LHCN-M2 (cell line): Measurements from ENCODE around the gene IL17C. TPM values are rescaled to one million over a fixed set of nuclear protein-coding genes. Genes with fewer than 3 reads are reported as not detected.
A peak's percentile ranks its signal among the peaks of the same experiment; 100 is the strongest.
"Not testable (repeated sequence)": the region's sequence is repeated elsewhere in the genome, so short reads cannot be mapped to it uniquely, and the experiment has no call there.

Source experiments
- DNase-seq: peaks from one replicate; pipeline ENCODE4 v3.0.0-alpha.2; 2012; ENCODE audit warnings: low read depth
- total RNA-seq: library from RNA; depleted of rRNA; stranded (reverse); fragments of >200 nt; gene quantifications from 2 replicates; pipeline ENCODE4 v1.2.3, GENCODE V29; 2014

The IL17C gene
- total RNA-seq, 1 experiment from 2014 or later, result not detected

DNA sequence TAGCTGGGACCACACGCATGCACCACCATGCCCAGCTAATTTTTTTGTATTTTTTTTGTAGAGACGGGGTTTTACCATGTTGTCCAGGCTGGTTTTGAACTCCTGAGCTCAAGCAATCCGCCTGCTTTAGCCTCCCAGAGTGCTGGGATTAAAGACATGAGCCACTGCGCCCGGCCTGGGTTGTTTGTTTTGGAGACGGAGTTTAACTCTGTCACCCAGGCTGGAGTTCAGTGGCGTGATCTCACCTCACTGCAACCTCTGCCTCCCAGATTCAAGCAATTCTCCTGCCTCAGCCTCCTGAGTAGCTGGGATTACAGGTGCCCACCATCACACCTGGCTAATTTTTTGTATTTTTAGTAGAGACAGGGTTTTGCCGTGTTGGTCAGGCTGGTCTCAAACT lies 28.9 kb upstream of the IL17C start:
- not testable (repeated sequence) for DNase-seq

DNA sequence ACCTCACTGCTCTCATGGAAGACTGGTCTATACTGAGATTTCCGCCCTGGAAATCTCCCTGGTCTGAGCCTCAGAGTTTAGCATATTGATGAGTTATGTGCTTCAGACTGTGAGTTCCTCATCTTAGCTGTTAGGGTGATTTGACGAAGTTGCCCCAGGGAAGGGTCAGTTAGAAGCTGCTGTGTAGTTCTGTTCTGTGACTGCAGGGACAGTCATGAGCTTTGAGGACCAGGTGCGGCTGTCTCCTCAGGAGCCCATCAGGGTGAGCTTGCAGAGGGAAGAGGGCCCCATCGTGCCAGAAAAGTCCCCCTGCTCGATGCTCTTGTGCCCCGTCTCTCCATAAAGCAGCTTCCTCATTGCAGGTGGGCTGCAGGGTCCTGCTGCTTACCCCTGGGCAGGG lies 28.3 kb upstream of the IL17C start:
- no peak for DNase-seq

- DNase-seq, result no peak
Observed at GRCh38 chr16:88610909-88611812, 27.2 kb upstream of the IL17C start.

- no peak for DNase-seq
Observed at GRCh38 chr16:88613293-88613692, 25.1 kb upstream of the IL17C start.

- no peak for DNase-seq
Observed at GRCh38 chr16:88613911-88614817, 24.2 kb upstream of the IL17C start.

DNA sequence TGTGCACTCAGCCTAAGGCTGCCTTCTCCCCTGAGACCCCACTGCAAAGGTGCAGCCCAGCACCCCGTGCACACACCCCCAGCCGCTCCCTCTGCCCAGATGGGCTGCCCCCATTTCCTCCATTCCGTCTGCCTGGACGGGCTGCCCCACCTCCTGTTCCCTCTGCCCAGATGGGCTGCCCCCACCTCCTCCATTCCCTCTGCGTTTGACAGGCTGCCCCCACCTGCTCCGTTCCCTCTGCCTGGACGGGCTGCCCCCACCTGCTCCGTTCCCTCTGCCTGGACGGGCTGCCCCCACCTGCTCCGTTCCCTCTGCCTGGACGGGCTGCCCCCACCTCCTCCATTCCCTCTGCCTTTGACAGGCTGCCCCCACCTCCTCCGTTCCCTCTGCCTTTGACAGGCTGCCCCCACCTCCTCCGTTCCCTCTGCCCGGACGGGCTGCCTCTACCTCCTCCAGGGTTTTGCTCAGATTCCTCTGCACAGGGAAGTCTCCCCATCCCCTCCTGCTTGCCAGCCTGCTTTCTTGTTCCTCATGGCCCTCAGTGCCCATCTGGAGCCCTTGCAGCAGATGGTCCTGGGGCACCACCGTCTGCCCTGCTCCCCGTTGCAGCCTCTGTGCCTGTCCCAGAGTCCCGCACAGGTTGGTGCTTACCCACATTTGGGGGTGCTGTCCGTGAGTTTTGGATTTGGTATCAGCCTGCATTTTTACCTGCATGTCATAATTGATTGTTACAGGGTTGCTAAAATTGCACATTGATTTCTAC lies 23.4 kb upstream of the IL17C start:
- no peak for DNase-seq

DNA sequence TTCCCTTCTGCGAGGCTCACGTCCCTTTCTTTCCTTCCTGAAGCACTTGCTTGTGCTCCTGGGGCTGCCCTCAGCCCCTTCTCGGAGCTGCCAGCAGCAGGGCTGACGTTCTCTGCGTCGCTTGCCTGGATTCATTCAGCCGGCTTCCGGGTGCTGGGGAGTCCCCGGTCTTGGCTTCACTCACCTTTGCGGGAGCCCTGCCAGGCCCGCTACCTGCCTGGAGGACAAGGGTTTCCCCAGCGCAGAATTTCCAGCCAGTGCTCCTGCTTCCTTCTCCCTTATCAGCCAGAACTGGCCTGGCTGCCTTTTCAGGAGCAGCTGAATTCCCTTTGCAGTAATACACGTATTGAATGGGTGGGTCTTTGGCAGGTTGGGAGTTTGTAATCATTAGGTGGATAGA lies 22.1 kb upstream of the IL17C start:
- DNase-seq, result no peak

DNA sequence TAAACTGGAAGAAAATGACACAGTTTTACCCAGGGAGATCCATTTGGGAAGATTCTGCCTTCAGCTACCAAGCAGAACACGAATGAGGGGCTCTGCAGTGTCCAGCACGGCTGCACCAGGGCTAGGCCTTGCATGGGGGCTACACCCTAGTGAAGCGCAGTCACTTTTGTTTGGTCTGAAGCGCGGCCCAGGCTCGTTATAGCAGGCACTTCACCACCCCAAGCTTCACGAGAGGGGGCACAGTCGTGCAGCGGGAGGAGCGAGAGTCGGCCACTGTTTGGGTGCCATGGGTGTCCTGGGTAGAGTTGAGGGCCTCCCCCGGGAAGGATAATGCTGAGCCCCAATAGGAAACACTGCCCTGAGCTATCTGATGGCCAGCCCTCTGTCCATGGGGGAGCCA lies 21.6 kb upstream of the IL17C start:
- DNase-seq, result no peak

- DNase-seq, result no peak
Observed at GRCh38 chr16:88617268-88618031, 20.9 kb upstream of the IL17C start.

GRCh38 chr16:88618182-88618955 lies 20.0 kb upstream of the IL17C start:
- peak; percentile 42 for DNase-seq

DNA sequence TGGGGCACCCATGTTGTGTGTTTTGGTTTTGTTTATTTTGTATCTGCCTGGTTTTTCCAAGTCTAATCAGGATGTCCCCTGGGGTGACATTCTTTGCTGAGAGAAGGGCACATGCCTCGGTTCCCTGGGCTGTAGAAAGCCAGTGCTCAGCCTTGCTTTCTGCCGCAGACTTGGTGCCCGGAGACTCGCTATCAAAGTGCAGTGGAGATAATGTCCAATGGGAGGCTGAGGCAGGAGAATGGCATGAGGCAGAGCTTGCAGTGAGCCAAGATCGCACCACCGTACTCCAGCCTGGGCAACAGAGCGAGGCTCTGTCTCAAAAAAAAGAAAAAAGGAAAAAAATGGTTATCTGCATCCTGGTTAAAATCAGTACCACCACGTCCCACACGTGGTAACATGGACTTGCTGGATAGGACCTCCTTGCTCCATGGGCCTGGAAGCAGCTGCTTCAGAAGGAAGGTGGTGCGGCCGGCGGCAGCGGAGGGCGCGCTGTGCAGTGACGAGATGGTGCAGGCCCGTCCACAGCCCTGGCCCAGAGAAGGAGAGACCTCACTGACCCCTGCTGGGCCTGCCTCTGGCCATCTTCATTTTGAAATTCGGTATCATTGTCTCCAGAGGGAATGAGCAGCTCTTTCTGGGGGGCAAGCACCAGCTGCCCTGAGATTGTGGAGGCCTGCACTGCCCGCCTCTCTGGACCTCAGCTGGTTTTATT lies 19.3 kb upstream of the IL17C start:
- DNase-seq, result no peak

DNA sequence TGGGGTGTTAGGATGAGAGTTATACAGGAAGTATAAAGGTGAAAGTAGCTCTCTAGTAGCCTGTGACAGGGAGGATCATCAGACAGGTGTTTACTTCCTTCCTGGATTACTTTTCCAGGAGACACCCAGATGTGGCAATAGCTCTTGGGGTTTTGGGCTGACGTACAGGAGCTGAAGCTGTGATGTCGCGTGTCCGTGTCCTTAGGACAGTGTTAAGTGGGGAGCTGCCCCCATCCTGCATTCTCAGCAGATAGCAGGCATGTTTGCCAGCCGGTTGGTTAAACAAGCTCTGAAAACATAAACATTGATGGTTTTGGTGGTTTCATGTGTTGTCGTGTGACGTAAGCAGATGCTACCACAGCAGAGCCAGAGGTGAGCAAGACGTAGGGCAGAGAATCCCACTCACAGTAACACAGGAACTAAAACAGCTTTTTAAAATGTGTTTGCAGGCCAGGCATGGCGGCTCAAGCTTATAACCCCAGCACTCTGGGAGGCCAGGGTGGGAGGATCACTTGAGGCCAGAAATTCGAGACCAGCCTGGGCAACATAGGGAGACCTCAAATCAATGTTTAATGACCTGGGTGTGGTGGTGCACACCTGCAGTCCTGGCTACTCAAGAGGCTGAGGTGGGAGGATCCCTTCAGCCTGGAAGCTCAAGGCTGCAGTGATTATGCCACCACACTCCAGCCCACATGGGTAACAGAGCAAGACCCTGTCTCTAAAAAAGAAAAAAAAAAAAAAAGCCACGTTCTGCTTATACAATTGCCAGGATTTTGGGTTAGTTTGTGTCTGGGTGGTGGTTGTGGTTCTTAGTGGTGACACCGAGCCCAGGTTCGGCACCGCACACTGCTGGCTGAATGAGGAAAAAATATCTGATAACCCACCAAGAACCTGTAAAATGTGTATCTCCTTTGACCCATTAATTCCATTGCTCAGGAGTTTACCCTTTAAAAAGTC lies 18.2 kb upstream of the IL17C start:
- no peak for DNase-seq

DNA sequence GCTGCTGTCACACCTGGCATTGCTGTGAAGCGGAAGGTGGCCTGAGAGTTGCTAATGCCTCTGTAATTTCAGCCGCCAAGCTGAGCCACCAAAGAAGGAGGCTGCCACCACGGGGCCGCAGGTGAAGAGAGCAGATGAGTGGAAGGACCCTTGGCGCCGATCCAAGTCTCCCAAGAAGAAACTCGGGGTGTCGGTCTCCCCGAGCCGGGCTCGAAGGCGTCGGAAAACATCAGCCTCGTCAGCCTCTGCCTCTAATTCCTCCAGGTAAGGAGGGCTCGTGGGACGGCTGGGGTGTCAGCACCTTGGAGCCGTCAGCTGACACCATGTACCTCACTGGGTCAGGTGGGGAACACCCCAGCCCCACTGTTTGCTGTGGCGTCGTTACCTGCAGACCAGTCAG lies 16.2 kb upstream of the IL17C start:
- no peak for DNase-seq

DNA sequence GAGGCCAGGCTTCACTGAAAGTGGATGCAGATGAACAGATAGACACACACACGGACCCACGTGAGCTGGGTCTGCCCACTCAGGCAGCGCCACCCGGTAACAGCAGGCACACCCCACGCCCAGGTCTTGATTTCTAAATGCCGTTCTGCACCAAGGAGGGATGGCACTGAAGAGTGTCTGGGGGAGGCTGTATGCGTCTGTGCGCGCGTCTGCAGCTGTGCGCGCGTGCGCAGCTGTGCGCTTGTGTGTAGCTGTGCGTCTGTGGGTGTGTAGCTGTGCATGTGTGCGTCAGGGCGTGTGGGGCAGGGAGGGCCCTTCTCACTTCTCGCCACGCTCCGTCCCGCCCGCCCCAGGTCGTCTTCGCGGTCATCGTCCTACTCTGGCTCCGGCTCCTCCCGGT lies 15.5 kb upstream of the IL17C start:
- DNase-seq, result no peak

GRCh38 chr16:88623858-88624257 lies 14.5 kb upstream of the IL17C start:
- DNase-seq, result no peak

- DNase-seq, result no peak
Observed at GRCh38 chr16:88624481-88624880, 13.9 kb upstream of the IL17C start.

DNA sequence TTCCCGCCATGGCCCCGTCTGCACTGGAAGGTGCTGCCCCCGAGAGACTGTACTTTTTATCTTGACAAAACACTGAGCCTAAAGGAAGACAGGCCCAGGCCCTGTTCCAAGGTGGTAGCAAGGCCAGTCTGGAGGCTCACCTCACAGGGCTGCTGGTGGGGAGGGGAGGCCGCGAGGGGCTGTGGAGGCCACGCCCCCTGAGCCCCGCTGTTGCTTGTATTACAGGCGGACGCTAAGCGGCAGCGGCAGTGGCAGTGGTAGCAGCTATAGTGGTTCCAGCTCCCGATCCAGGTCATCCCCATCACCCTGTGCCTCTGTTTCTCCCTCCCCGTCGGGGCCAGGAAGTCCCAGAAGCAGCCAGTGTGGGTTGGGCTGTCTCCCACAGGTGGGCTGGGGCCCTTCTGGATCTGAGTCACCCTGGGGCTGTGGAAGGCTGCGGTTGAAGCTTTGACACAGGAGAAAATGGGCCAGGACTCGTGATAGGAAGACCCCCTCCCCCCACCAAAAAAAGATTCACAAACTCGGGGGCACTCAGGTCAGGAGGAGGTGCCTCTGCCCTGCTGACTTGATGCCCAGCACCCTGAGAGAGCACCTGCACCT lies 13.3 kb upstream of the IL17C start:
- no peak for DNase-seq

GRCh38 chr16:88626646-88627045 lies 11.7 kb upstream of the IL17C start:
- no peak for DNase-seq
